ENCODE measurements around the gene NOLC1. TPM values are rescaled to one million over a fixed set of nuclear protein-coding genes. Genes with fewer than 3 reads are reported as not detected.

NOLC1 gene
- total and polyA plus RNA-seq, 2 experiments from 2014 or later: 30.7 to 43.4 TPM

DNA sequence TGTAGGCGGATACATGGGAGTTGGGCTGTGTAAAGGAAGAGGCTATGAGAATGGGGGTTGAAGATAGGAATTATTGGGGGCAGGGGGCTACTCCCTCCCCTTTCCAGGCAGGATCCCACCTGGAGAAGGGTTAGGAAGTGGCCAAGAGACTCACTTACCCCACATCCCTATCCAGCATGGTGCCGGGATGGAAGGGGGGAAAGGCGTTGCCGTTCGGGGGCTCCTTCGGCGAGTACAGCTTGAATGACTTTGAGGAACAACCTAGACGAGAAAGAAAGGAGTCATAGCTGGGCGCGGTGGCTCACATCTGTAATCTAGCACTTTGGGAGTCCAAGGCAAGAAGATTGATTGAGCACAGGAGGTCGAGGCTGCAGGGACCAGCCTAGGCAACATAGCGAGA, 40.9 kb upstream of the NOLC1 start:
- TF ChIP-seq EZH2 (IDR thresholded peaks at IDR 0.05; ENCODE audit: insufficient read depth, poor library complexity, severe bottlenecking) (no peak), EZH2phosphoT487 (IDR thresholded peaks at IDR 0.05; ENCODE audit: insufficient read depth, low read depth) (no peak)
- Histone ChIP-seq H3K79me2 (ENCODE audit: insufficient read depth) (peaks cover 61% of the 10 kb centered on the region), H3K4me3 (no peak overlapping the region), H3K36me3 (ENCODE audit: low read depth) (peaks cover 28% of the 10 kb centered on the region), H4K20me1 (ENCODE audit: insufficient read depth) (no peaks in the 10 kb centered on the region; the same call in 1 of the 2 replicates), H3K27ac (no peak overlapping the region), H3K9me3 (ENCODE audit: low read depth) (no peaks in the 10 kb centered on the region), H3K4me1 (ENCODE audit: insufficient read depth) (peaks cover 23% of the 10 kb centered on the region), H3F3A (ENCODE audit: insufficient read depth) (peaks cover 6% of the 10 kb centered on the region; the same call in 1 of the 2 replicates), H3K9ac (no peak overlapping the region), H2AFZ (no peak overlapping the region), H3K27me3 (replicated peaks; ENCODE audit: insufficient read depth) (no peaks in the 10 kb centered on the region), H3K9me2 (ENCODE audit: insufficient read depth) (no peaks in the 10 kb centered on the region), H3K4me2 (ENCODE audit: unreplicated experiment) (no peak overlapping the region)
- 85 to 87% methylated on average over 12 of the region's 12 CpGs for WGBS, 2 experiments (ENCODE audit: low coverage in 1 of 2, low lambda C conversion rate in 2 of 2, missing lambda C conversion rate in 2 of 2)
- in situ Hi-C loops (cut with MboI): no loop called here
- DNase-seq: no peak

GRCh38 chr10:102112210-102112817, 39.9 kb upstream of the NOLC1 start:
- Histone ChIP-seq H3K4me2 (ENCODE audit: unreplicated experiment) (peak overlapping the region; percentile 66), H2AFZ (no peak overlapping the region), H3K27ac (no peak overlapping the region), H3K27me3 (replicated peaks; ENCODE audit: insufficient read depth) (no peaks in the 10 kb centered on the region), H3K9ac (no peak overlapping the region), H3K4me3 (no peak overlapping the region; the same call in 1 of the 2 replicates), H3K4me1 (ENCODE audit: insufficient read depth) (peaks cover 32% of the 10 kb centered on the region), H3K79me2 (ENCODE audit: insufficient read depth) (peaks cover 71% of the 10 kb centered on the region), H3K9me3 (ENCODE audit: low read depth) (no peaks in the 10 kb centered on the region), H4K20me1 (ENCODE audit: insufficient read depth) (no peaks in the 10 kb centered on the region; the same call in 1 of the 2 replicates), H3K36me3 (ENCODE audit: low read depth) (peaks cover 28% of the 10 kb centered on the region), H3K9me2 (ENCODE audit: insufficient read depth) (no peaks in the 10 kb centered on the region), H3F3A (ENCODE audit: insufficient read depth) (peaks cover 9% of the 10 kb centered on the region)
- no peak for TF ChIP-seq EZH2 (IDR thresholded peaks at IDR 0.05; ENCODE audit: insufficient read depth, poor library complexity, severe bottlenecking)
- TF ChIP-seq EZH2phosphoT487 (IDR thresholded peaks at IDR 0.05; ENCODE audit: insufficient read depth, low read depth): no peak
- no peak for DNase-seq
- in situ Hi-C loops (cut with MboI): no loop called here
- WGBS, 2 experiments (ENCODE audit: low coverage in 1 of 2, low lambda C conversion rate in 2 of 2, missing lambda C conversion rate in 2 of 2): 34 to 54% methylated on average over 2 to 3 of the region's 3 CpGs

- H3K27ac ChIP-seq: peak overlapping the region; percentile 65; the same call in 1 of the 2 replicates
- H3K4me1 ChIP-seq (ENCODE audit: insufficient read depth): peaks cover 43% of the 10 kb centered on the region
- no peaks in the 10 kb centered on the region; the same call in 1 of the 2 replicates for H4K20me1 ChIP-seq (ENCODE audit: insufficient read depth)
- H2AFZ ChIP-seq: no peak overlapping the region
- H3K9me2 ChIP-seq (ENCODE audit: insufficient read depth): no peaks in the 10 kb centered on the region
- H3K4me3 ChIP-seq: peak overlapping the region; percentile 83
- no peak for DNase-seq
- H3K9me3 ChIP-seq (ENCODE audit: low read depth): no peaks in the 10 kb centered on the region
- TF ChIP-seq EZH2 (IDR thresholded peaks at IDR 0.05; ENCODE audit: insufficient read depth, poor library complexity, severe bottlenecking): no peak
- H3K9ac ChIP-seq: peak overlapping the region; percentile 85
- no peaks in the 10 kb centered on the region for H3K27me3 ChIP-seq (replicated peaks; ENCODE audit: insufficient read depth)
- peak overlapping the region; percentile 66 for H3K4me2 ChIP-seq (ENCODE audit: unreplicated experiment)
- WGBS, 2 experiments (ENCODE audit: low coverage in 1 of 2, low lambda C conversion rate in 2 of 2, missing lambda C conversion rate in 2 of 2): 56 to 60% methylated on average over 7 of the region's 7 CpGs
- in situ Hi-C loops (cut with MboI): no loop called here
- H3F3A ChIP-seq (ENCODE audit: insufficient read depth): peaks cover 13% of the 10 kb centered on the region
- peaks cover 28% of the 10 kb centered on the region; the same call in 1 of the 2 replicates for H3K36me3 ChIP-seq (ENCODE audit: low read depth)
- peaks cover 82% of the 10 kb centered on the region for H3K79me2 ChIP-seq (ENCODE audit: insufficient read depth)
Observed at GRCh38 chr10:102113261-102113955, 38.8 kb upstream of the NOLC1 start.

GRCh38 chr10:102113956-102114857, 38.0 kb upstream of the NOLC1 start:
- Histone ChIP-seq H2AFZ (peak overlapping the region; percentile 56), H3K36me3 (ENCODE audit: low read depth) (peaks cover 20% of the 10 kb centered on the region; the same call in 1 of the 2 replicates), H3F3A (ENCODE audit: insufficient read depth) (peaks cover 20% of the 10 kb centered on the region), H3K79me2 (ENCODE audit: insufficient read depth) (peaks cover 90% of the 10 kb centered on the region), H4K20me1 (ENCODE audit: insufficient read depth) (no peaks in the 10 kb centered on the region; the same call in 1 of the 2 replicates), H3K9me2 (ENCODE audit: insufficient read depth) (no peaks in the 10 kb centered on the region), H3K9ac (peak overlapping the region; percentile 85), H3K9me3 (ENCODE audit: low read depth) (no peaks in the 10 kb centered on the region), H3K27ac (peak overlapping the region; percentile 65), H3K4me3 (peak overlapping the region; percentile 83), H3K4me1 (ENCODE audit: insufficient read depth) (peaks cover 48% of the 10 kb centered on the region), H3K4me2 (ENCODE audit: unreplicated experiment) (peak overlapping the region; percentile 66), H3K27me3 (replicated peaks; ENCODE audit: insufficient read depth) (no peaks in the 10 kb centered on the region)
- WGBS, 2 experiments (ENCODE audit: low coverage in 1 of 2, low lambda C conversion rate in 2 of 2, missing lambda C conversion rate in 2 of 2): 1% methylated on average over 29 to 35 of the region's 45 CpGs
- TF ChIP-seq EZH2 (IDR thresholded peaks at IDR 0.05; ENCODE audit: insufficient read depth, poor library complexity, severe bottlenecking) (no peak), EZH2phosphoT487 (IDR thresholded peaks at IDR 0.05; ENCODE audit: insufficient read depth, low read depth) (no peak)
- peak; percentile 74 for DNase-seq
- in situ Hi-C loops (cut with MboI): no loop called here
